HEK293 (cell line): ENCODE results near the gene AKR7A3.
A peak's percentile ranks its signal among the peaks of the same experiment; 100 is the strongest.
"Not testable (repeated sequence)": the region's sequence is repeated elsewhere in the genome, so short reads cannot be mapped to it uniquely, and the experiment has no call there.

Experiments
- CTCF ChIA-PET: fragments of 350-600 bp; formaldehyde crosslinking; extraction: SDS; loops from one replicate; lab custom pipeline; 2021; ENCODE audit warnings: antibody characterized with exemption; lab: Yijun Ruan, JAX
- POLR2A ChIA-PET: fragments of 300-600 bp; formaldehyde crosslinking; extraction: SDS; loops from one replicate; lab custom pipeline; 2020; ENCODE audit warnings: antibody characterized with exemption, inconsistent platforms; lab: Yijun Ruan, JAX
- H3K27ac ChIP-seq: fragments of 200-500 bp; sonication (Bioruptor generic); 2 replicates; pipeline ENCODE4 v1.5.1; 2014; ENCODE audit warnings: low read depth, low read length, control low read depth, inconsistent platforms; ENCODE audit errors: extremely low read depth
- H3K36me3 ChIP-seq, 2 experiments: fragments of 200-500 bp in 1 of 2; sonication (Bioruptor generic) in 1 of 2; 1 replicate in 1 of 2; 2 replicates in 1 of 2; pipeline ENCODE4 v1.5.1; 2014 to 2017; ENCODE audit warnings: inconsistent platforms in 2 of 2, low read length in 2 of 2; ENCODE audit not compliant: control insufficient read depth in 2 of 2, insufficient read depth in 1 of 2
- H3K4me1 ChIP-seq: fragments of 200-500 bp; sonication (Bioruptor generic); 2 replicates; pipeline ENCODE4 v1.5.1; 2014; ENCODE audit warnings: mild to moderate bottlenecking, low read length, inconsistent platforms; ENCODE audit not compliant: control insufficient read depth, insufficient read depth
- H3K4me3 ChIP-seq: 2 replicates; pipeline ENCODE4 v1.5.1; 2011; ENCODE audit warnings: low read depth, mild to moderate bottlenecking, control low read depth, low read length, moderate library complexity
- H3K9me3 ChIP-seq: fragments of 200-500 bp; sonication (Bioruptor generic); 2 replicates; pipeline ENCODE4 v1.5.1; 2014; ENCODE audit warnings: low read depth, low read length, inconsistent platforms; ENCODE audit not compliant: control insufficient read depth, insufficient read depth
- BCL11B ChIP-seq: fragments of 450-650 bp; formaldehyde crosslinking; IDR thresholded peaks from 2 replicates; pipeline ENCODE4 v1.5.1; 2016; ENCODE audit warnings: low read depth, missing biosample characterization, missing genetic modification characterization
- FEZF1 ChIP-seq: fragments of 450-650 bp; formaldehyde crosslinking; IDR thresholded peaks from 2 replicates; pipeline ENCODE4 v1.5.1; 2016; ENCODE audit warnings: missing biosample characterization, missing genetic modification characterization
- HOXD13 ChIP-seq: sonication (generic); formaldehyde crosslinking; IDR thresholded peaks from 2 replicates; pipeline ENCODE4 v1.8.0; 2022; ENCODE audit warnings: missing genetic modification reagents, borderline replicate concordance
- IKZF3 ChIP-seq: fragments of 450-650 bp; IDR thresholded peaks from 2 replicates; pipeline ENCODE4 v1.5.0; 2018; ENCODE audit warnings: missing biosample characterization, mild to moderate bottlenecking, missing genetic modification characterization, moderate library complexity
- KLF1 ChIP-seq: fragments of 450-650 bp; formaldehyde crosslinking; IDR thresholded peaks from 2 replicates; pipeline ENCODE4 v1.5.1; 2016; ENCODE audit warnings: missing biosample characterization, missing genetic modification characterization
- KLF10 ChIP-seq: fragments of 450-650 bp; IDR thresholded peaks from 2 replicates; pipeline ENCODE4 v1.5.1; 2018; ENCODE audit warnings: missing biosample characterization, mild to moderate bottlenecking, missing genetic modification characterization
- KLF17 ChIP-seq: fragments of 450-650 bp; formaldehyde crosslinking; IDR thresholded peaks from 2 replicates; pipeline ENCODE4 v1.5.1; 2016; ENCODE audit warnings: missing biosample characterization, missing genetic modification characterization
- SETDB1 ChIP-seq: IDR thresholded peaks from one replicate; pipeline ENCODE4 v1.6.1; 2017; ENCODE audit warnings: mild to moderate bottlenecking, low read length, moderate library complexity, mixed read lengths; ENCODE audit not compliant: insufficient read length
- SP7 ChIP-seq: fragments of 450-650 bp; formaldehyde crosslinking; IDR thresholded peaks from 2 replicates; pipeline ENCODE4 v1.5.1; 2016; ENCODE audit warnings: missing biosample characterization, missing genetic modification characterization
- ZNF148 ChIP-seq: fragments of 450-650 bp; formaldehyde crosslinking; IDR thresholded peaks from 2 replicates; pipeline ENCODE4 v1.5.0; 2017; ENCODE audit warnings: missing biosample characterization, missing genetic modification characterization, borderline replicate concordance
- ZNF211 ChIP-seq: fragments of 450-650 bp; formaldehyde crosslinking; IDR thresholded peaks from 2 replicates; pipeline ENCODE4 v1.5.1; 2016; ENCODE audit warnings: low read depth, missing biosample characterization, missing genetic modification characterization
- ZNF341 ChIP-seq: fragments of 450-650 bp; formaldehyde crosslinking; IDR thresholded peaks from 2 replicates; pipeline ENCODE4; 2016; ENCODE audit warnings: low read depth, missing biosample characterization, missing genetic modification characterization
- ZNF37A ChIP-seq: fragments of 450-650 bp; IDR thresholded peaks from 2 replicates; pipeline ENCODE4 v1.5.1; 2018; ENCODE audit warnings: missing biosample characterization, missing genetic modification characterization
- ZNF501 ChIP-seq: fragments of 450-650 bp; formaldehyde crosslinking; IDR thresholded peaks from 2 replicates; pipeline ENCODE4 v1.5.1; 2016; ENCODE audit warnings: missing biosample characterization, missing genetic modification characterization
- ZNF513 ChIP-seq: fragments of 450-650 bp; IDR thresholded peaks from 2 replicates; pipeline ENCODE4 v1.5.1; 2018; ENCODE audit warnings: missing biosample characterization, missing genetic modification characterization
- ZNF521 ChIP-seq: fragments of 450-650 bp; formaldehyde crosslinking; IDR thresholded peaks from 2 replicates; pipeline ENCODE4 v1.5.1; 2017; ENCODE audit warnings: missing biosample characterization, mild to moderate bottlenecking, missing genetic modification characterization
- ZNF555 ChIP-seq: fragments of 450-650 bp; formaldehyde crosslinking; conservative IDR thresholded peaks from 2 replicates; pipeline ENCODE4 v1.5.1; 2017; ENCODE audit warnings: missing biosample characterization, mild to moderate bottlenecking, missing genetic modification characterization, inconsistent platforms

The AKR7A3 gene

GRCh38 chr1:19273106-19273843, 15.3 kb downstream of the AKR7A3 start:
- ChIA-PET CTCF (no interaction called here), POLR2A (no interaction called here)
- peaks cover 0 to 13% of the 10 kb centered on the region in 2 experiments; a peak in 2 of 3 replicates for H3K36me3 ChIP-seq
- H3K27ac ChIP-seq, result no peak overlapping the region
- H3K4me3 ChIP-seq, result no peak overlapping the region
- no peaks in the 10 kb centered on the region for H3K4me1 ChIP-seq
- TF ChIP-seq IKZF3 (no peak), KLF17 (no peak), HOXD13 (CRISPR knock-in tag) (no peak), ZNF521 (tag by site-specific recombination) (no peak), ZNF341 (tag by site-specific recombination) (no peak), ZNF501 (tag by site-specific recombination) (no peak), ZNF148 (tag by site-specific recombination) (no peak), SP7 (tag by site-specific recombination) (no peak), ZNF211 (tag by site-specific recombination) (no peak), ZNF37A (tag by site-specific recombination) (no peak), BCL11B (tag by site-specific recombination) (no peak), ZNF555 (tag by site-specific recombination) (no peak), FEZF1 (tag by site-specific recombination) (no peak)
- H3K9me3 ChIP-seq, result no peaks in the 10 kb centered on the region

GRCh38 chr1:19272064-19272463, 16.5 kb downstream of the AKR7A3 start:
- no peaks in the 10 kb centered on the region for H3K9me3 ChIP-seq
- ChIA-PET CTCF (no interaction called here), POLR2A (no interaction called here)
- no peaks in the 10 kb centered on the region for H3K4me1 ChIP-seq
- H3K36me3 ChIP-seq, result peaks cover 0 to 14% of the 10 kb centered on the region in 2 experiments; a peak in 2 of 3 replicates
- TF ChIP-seq SETDB1, result no peak
- TF ChIP-seq ZNF513 (tag by site-specific recombination), result no peak
- TF ChIP-seq KLF10 (tag by site-specific recombination), result no peak
- TF ChIP-seq, all 188 proteins: peak for 0
- Histone ChIP-seq H3K27ac (no peak overlapping the region), H3K4me3 (no peak overlapping the region)

GRCh38 chr1:19270343-19270730, 18.2 kb downstream of the AKR7A3 start:
- CTCF ChIA-PET, result interaction anchor here (0.7 kb wide), 1 partner anchor 59 kb away, joined by 3 read pairs; no protein-coding TSS in a partner anchor
- POLR2A ChIA-PET, H3K27ac ChIP-seq, H3K4me1 ChIP-seq: not testable (repeated sequence)
- peak; percentile 59 for TF ChIP-seq ZNF341 (tag by site-specific recombination)
- peak; percentile 56; the same call in 1 of the 2 replicates for TF ChIP-seq KLF1 (tag by site-specific recombination)
- TF ChIP-seq, all 188 proteins: peak for 2; not testable (repeated sequence) for 186
- peaks cover 0 to 22% of the 10 kb centered on the region in 2 experiments; a peak in 1 of 3 replicates for H3K36me3 ChIP-seq
- H3K9me3 ChIP-seq, H3K4me3 ChIP-seq: not testable (repeated sequence)

GRCh38 chr1:19269427-19270342, 18.9 kb downstream of the AKR7A3 start:
- H3K27ac ChIP-seq, H3K9me3 ChIP-seq, H3K4me3 ChIP-seq, H3K4me1 ChIP-seq, POLR2A ChIA-PET: not testable (repeated sequence)
- CTCF ChIA-PET, result interaction anchor here (0.6 to 1.3 kb wide), 5 partner anchors 9 to 384 kb away, joined by 3 read pairs; no protein-coding TSS in a partner anchor
- peaks cover 0 to 22% of the 10 kb centered on the region in 2 experiments; a peak in 1 of 3 replicates for H3K36me3 ChIP-seq
